GM18861 (cell line): ENCODE results near the gene CLEC5A.
"Not testable (repeated sequence)": the region's sequence is repeated elsewhere in the genome, so short reads cannot be mapped to it uniquely, and the experiment has no call there.

Source experiments
- ATAC-seq: cut with Tn5 transposase; IDR thresholded peaks from one replicate; pipeline ENCODE4 v1.9.1; 2021; ENCODE audit not compliant: unreplicated experiment

CLEC5A gene

DNA sequence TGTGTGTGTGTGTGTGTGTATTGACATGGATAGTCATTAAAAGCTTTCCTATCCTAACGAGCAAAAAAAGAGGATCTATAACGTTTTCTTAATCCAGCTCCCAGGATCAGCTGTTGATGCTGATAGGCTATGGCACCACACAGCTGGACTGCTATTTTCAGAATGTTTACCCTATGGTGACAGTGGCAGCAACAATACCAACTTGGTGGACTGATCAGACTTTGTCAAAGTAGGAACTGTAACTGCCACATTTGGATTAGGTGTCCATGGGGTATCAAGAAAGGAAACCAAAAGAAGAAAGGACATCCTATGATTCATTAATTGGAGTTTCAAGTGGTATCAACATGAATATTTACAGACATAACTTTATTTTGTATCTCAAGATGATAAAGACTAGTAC lies 2.7 kb upstream of the CLEC5A start:
- no peak for ATAC-seq

- no peak for ATAC-seq
Observed at GRCh38 chr7:141949021-141949420, 2.2 kb upstream of the CLEC5A start.

DNA sequence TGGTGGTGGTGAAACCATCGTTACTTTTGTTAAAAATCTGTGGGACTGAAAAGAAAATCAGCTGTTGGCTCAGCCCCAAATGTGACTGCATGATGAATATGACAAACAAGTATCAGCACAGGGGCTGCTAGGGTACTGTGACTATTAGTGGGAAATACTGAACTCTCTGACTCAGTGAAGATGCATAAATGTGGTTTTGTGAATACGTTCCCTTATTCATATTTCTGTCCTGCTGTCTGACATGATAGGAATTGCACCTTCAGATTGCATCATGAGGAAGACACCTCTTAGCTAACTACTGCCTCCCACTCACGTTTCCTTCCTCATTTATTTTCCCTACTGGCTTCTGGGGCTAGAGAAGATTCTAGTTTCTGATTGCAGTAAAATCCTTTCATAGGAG lies 1.4 kb downstream of the CLEC5A start:
- ATAC-seq = no peak

- ATAC-seq = no peak
Observed at GRCh38 chr7:141944811-141945210, 2.0 kb downstream of the CLEC5A start.

DNA sequence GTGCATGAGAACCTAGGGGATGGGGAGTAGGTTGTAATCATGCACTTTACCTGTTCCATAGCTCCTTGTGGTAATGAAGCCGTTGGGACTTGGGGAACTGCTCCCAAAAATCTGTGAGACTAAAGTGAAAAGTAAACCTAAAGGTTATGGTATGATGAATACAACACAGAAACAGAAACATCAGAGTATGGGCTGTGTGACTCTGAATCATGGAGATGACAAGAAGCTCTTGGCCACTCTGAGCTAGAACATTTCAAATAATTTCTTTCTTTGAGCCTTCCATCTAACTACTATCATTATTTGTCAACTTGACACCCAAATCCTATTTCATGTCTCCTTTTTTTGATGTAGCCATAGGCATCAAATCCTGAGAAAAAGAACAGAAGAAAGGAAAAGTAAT lies 2.9 kb downstream of the CLEC5A start:
- no peak for ATAC-seq

- ATAC-seq = no peak
Observed at GRCh38 chr7:141941075-141941474, 5.7 kb downstream of the CLEC5A start.

GRCh38 chr7:141930211-141930610 lies 16.6 kb downstream of the CLEC5A start:
- ATAC-seq = no peak

GRCh38 chr7:141928845-141929195 lies 18.0 kb downstream of the CLEC5A start:
- no peak for ATAC-seq

GRCh38 chr7:141928146-141928844 lies 18.5 kb downstream of the CLEC5A start:
- ATAC-seq = no peak

- ATAC-seq = no peak
Observed at GRCh38 chr7:141920281-141920680, 26.5 kb downstream of the CLEC5A start.

GRCh38 chr7:141916099-141916498 lies 30.7 kb downstream of the CLEC5A start, which contains the start of gene OR9A4:
TSS of gene OR9A4 (plus strand) at chr7:141916399. CDS start at chr7:141918876, 2,477 bp downstream.
- no peak for ATAC-seq

DNA sequence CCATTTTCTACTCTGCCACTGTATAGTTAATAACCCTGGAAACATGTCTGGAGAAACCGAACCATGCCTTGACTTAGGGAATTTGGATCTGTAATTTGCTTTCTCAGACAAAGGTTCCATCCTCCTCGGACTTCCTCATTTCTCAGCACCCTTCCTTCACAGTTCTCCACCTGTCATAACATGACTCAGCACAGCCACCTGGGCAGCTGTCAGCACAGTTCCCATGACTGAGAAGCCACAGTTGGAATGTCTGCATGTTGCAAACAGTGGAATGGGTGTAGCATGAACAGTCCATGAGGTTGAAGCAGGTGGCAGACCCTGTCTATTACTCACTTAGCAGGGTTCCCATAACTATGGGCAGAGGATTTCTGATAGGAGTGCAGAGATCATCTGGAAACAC lies 31.2 kb downstream of the CLEC5A start:
- ATAC-seq = no peak

DNA sequence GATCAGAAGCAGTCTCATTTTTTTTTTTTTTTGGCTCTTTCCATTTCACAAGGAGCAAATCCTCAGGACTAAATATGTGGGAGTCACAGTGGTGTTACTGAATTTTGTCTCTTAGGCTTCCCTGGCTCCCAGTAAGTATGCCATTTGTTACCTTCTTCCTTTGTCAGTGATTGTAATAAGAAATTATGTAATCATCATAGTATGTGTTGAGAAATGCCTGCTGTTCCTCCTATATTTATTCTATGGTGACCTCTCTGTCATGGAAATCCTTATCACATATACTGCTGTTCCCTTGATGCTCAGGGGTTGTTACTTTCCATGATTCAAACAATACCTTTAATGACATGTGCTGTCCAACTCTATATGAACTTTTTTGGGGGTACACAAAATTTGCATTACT lies 35.4 kb downstream of the CLEC5A start:
- no peak for ATAC-seq

GRCh38 chr7:141906285-141906684 lies 40.5 kb downstream of the CLEC5A start:
- ATAC-seq = no peak

- not testable (repeated sequence) for ATAC-seq
Observed at GRCh38 chr7:141899366-141899765, 47.4 kb downstream of the CLEC5A start.

GRCh38 chr7:141891336-141891735 lies 55.4 kb downstream of the CLEC5A start:
- ATAC-seq = no peak

- no peak for ATAC-seq
Observed at GRCh38 chr7:141889321-141889720, 57.5 kb downstream of the CLEC5A start.

DNA sequence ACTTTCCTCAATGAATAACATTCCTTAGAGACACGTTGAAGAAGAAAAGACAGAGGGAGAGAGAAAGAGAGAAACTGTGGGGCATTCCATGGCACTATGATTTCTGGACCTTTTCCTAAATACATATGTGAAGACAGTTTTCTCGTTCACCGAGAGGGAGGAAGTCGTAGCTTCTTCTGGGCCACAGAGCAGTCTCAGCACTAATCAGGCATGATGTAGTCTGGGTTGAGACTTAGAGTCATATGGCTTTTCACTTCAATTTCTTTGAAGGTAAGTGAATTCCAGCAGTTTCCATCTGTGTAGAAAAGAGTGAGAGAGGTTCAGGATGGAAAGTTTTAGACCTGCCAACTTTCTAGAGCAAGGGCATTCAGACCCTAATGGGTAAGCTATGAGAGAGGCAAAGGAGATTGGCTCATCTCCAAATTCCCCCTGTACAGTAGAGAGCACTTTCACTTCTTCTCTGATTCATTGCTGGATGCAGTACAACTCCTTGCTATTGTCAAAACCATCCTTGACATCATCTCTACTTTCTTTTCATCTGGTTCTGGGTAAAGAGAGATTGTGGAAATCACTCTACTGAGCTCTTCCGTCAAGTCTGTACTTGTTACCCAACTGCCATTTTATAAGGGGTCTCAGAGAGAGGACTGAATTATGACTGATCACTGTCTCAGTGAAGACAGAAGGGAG lies 62.1 kb downstream of the CLEC5A start:
- no peak for ATAC-seq

GRCh38 chr7:141880960-141881359 lies 65.8 kb downstream of the CLEC5A start:
- ATAC-seq = no peak

DNA sequence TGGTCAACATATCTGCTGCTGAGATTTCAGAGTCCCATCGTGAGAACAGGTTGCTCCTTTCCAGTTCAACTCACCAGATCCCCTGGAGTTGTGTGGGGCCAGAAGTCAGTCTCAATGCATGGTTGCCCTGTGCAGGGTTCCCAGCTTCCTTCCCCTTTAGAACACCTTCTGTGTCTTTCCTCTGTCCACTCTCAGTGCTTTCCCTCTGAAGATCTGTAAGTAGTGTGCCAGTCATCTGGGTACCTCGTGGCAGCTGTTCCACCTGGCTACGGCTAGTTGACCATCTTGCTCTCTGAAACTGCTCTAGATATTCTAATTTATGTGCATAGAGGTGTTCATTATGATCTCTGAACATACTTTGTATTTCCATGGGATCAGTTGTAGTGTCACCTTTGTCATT lies 69.4 kb downstream of the CLEC5A start:
- ATAC-seq = no peak
